ENCODE results near the gene CHPT1. TPM values are rescaled to one million over a fixed set of nuclear protein-coding genes. Genes with fewer than 3 reads are reported as not detected.

Gene CHPT1
- total and polyA plus RNA-seq, 9 donors = 22.4 to 28.8 (median 24.8) TPM

DNA sequence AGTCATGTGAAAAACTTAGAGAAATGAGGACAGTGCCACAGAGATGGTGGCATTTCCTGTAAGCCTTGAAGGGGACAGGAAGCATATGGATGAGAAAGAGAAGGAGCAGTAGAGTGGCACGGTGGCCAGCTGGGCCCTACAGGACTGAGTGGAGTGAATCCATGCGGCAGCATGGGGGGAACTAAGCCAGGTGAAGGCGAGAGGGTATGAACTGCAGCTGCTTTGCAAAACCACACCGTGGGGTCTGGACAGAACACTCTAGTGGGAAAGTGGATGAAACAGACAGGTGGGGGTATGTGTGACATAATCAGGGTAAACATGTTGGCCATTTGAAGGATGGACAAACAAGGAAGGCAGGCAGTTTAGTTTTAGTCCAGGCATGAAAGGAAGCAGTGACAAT, 52.2 kb downstream of the CHPT1 start:
- WGBS (ENCODE audit: insufficient coverage) = 92% methylated on average over 4 of the region's 4 CpGs
- Histone ChIP-seq H3K27ac (ENCODE audit: low read length) (no peak overlapping the region), H3K27me3 (ENCODE audit: control insufficient read depth, insufficient read depth, low read length) (no peaks in the 10 kb centered on the region), H3K4me1 (ENCODE audit: control insufficient read depth, insufficient read depth, low read length) (no peaks in the 10 kb centered on the region), H3K9me3 (replicated peaks; ENCODE audit: control insufficient read depth, low read depth, low read length) (no peaks in the 10 kb centered on the region), H3K4me3 (ENCODE audit: low read length) (no peak overlapping the region), H3K36me3 (ENCODE audit: control insufficient read depth, insufficient read depth, low read length) (peaks cover 28% of the 10 kb centered on the region)
- no peak for DNase-seq

DNA sequence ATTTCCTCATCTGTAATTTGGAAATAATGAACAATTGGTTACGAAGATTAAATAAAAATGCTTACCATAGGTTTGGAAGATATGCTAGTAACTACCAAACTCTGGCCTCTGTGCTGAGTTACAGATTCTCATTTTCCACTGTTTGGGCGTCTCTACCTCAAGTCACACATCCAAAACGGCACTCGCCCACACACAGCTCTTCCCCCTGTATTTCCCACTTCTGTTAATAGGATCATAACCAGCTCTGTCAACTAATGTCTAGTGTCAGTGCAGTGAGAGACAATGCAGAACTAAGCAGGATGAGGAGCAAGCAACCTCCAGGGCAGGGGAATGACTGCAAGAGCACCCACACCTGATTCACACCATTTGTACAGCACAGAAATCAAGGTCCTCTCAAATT, 52.7 kb downstream of the CHPT1 start:
- Histone ChIP-seq H3K4me1 (ENCODE audit: control insufficient read depth, insufficient read depth, low read length) (no peaks in the 10 kb centered on the region), H3K36me3 (ENCODE audit: control insufficient read depth, insufficient read depth, low read length) (peaks cover 27% of the 10 kb centered on the region), H3K9me3 (replicated peaks; ENCODE audit: control insufficient read depth, low read depth, low read length) (no peaks in the 10 kb centered on the region), H3K27ac (ENCODE audit: low read length) (no peak overlapping the region), H3K27me3 (ENCODE audit: control insufficient read depth, insufficient read depth, low read length) (no peaks in the 10 kb centered on the region), H3K4me3 (ENCODE audit: low read length) (no peak overlapping the region)
- WGBS (ENCODE audit: insufficient coverage) = 80% methylated on average over 1 of the region's 4 CpGs
- no peak for DNase-seq

DNA sequence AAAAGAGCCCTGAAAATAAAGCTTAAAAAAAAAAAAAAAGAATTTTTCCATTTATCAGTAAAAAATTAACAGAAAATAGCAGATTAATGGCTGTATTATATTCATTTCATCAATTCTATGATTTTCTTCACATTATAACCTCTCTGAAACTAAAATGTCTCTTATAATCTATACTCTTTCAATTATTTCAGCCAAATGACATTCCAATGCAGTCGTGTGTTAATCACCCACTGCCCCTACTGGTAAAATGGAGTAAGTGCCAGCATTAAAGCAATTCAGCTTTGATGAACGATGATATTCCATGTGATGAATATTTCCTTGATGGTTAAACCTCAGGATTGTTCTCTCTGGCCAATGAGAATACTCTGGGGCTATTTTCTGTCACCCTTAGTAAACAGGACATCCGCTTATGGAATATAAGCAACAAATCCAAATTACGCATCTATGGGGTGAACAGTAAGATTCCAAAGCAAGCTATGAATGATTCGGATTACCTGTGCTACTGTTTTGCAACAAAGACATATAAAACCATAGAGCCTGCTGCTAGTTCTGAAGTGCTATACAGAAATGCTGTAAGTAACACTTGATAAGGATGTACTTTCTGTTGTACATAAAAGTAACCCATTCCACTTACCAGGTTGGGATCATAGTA, 62.1 kb downstream of the CHPT1 start:
- Histone ChIP-seq H3K27me3 (ENCODE audit: control insufficient read depth, insufficient read depth, low read length) (no peaks in the 10 kb centered on the region), H3K9me3 (replicated peaks; ENCODE audit: control insufficient read depth, low read depth, low read length) (no peaks in the 10 kb centered on the region), H3K4me1 (ENCODE audit: control insufficient read depth, insufficient read depth, low read length) (no peaks in the 10 kb centered on the region), H3K4me3 (ENCODE audit: low read length) (no peak overlapping the region), H3K27ac (ENCODE audit: low read length) (no peak overlapping the region), H3K36me3 (ENCODE audit: control insufficient read depth, insufficient read depth, low read length) (peaks cover 4% of the 10 kb centered on the region)
- DNase-seq = no peak
- no CpG with 5 or more reads among the region's 5 CpGs for WGBS (ENCODE audit: insufficient coverage)

DNA sequence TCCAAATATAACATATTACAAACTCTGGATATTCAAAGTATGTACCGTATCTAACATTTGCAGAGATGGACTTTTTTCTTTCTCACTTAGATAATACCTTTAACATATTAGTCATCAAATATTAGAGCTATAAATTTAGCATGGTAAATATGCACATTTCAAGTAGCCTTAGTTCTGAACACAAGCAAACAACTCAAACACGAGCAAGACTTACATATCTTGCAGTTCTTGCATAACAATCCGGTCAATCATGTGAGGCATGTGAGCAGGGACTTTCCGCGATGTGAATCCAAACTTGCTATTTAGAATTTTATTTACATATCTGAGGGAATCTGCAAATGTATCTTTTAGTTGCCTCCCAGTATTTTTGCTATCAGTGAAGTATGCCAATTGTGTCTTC, 63.9 kb downstream of the CHPT1 start:
- no peaks in the 10 kb centered on the region for H3K9me3 ChIP-seq (replicated peaks; ENCODE audit: control insufficient read depth, low read depth, low read length)
- no peaks in the 10 kb centered on the region for H3K27me3 ChIP-seq (ENCODE audit: control insufficient read depth, insufficient read depth, low read length)
- DNase-seq = no peak
- peaks cover 8% of the 10 kb centered on the region for H3K36me3 ChIP-seq (ENCODE audit: control insufficient read depth, insufficient read depth, low read length)
- no peaks in the 10 kb centered on the region for H3K4me1 ChIP-seq (ENCODE audit: control insufficient read depth, insufficient read depth, low read length)
- H3K4me3 ChIP-seq (ENCODE audit: low read length) = no peak overlapping the region
- WGBS (ENCODE audit: insufficient coverage) = no CpG with 5 or more reads among the region's 5 CpGs
- H3K27ac ChIP-seq (ENCODE audit: low read length) = no peak overlapping the region

DNA sequence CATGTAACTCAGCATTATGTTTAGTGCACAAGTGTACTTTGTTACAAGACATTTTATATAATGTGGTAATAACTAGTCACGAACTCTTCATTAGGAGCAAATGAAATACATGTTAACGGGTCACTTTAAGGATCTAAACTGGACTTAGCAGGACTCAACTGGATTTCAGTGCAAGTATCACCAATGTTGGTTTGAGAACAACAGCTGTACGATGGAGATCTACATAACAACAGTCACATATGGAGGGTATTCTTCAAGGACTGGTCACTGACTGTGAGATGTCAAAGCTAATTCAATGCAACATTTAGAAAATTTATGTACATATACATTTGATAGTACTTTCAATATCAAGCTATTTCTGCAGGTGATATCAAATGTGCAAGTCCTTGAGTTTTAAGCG, 64.3 kb downstream of the CHPT1 start:
- no peaks in the 10 kb centered on the region for H3K9me3 ChIP-seq (replicated peaks; ENCODE audit: control insufficient read depth, low read depth, low read length)
- H3K36me3 ChIP-seq (ENCODE audit: control insufficient read depth, insufficient read depth, low read length) = peaks cover 8% of the 10 kb centered on the region
- WGBS (ENCODE audit: insufficient coverage) = 86% methylated on average over 1 of the region's 4 CpGs
- H3K4me3 ChIP-seq (ENCODE audit: low read length) = no peak overlapping the region
- H3K4me1 ChIP-seq (ENCODE audit: control insufficient read depth, insufficient read depth, low read length) = no peaks in the 10 kb centered on the region
- no peaks in the 10 kb centered on the region for H3K27me3 ChIP-seq (ENCODE audit: control insufficient read depth, insufficient read depth, low read length)
- H3K27ac ChIP-seq (ENCODE audit: low read length) = no peak overlapping the region
- no peak for DNase-seq

DNA sequence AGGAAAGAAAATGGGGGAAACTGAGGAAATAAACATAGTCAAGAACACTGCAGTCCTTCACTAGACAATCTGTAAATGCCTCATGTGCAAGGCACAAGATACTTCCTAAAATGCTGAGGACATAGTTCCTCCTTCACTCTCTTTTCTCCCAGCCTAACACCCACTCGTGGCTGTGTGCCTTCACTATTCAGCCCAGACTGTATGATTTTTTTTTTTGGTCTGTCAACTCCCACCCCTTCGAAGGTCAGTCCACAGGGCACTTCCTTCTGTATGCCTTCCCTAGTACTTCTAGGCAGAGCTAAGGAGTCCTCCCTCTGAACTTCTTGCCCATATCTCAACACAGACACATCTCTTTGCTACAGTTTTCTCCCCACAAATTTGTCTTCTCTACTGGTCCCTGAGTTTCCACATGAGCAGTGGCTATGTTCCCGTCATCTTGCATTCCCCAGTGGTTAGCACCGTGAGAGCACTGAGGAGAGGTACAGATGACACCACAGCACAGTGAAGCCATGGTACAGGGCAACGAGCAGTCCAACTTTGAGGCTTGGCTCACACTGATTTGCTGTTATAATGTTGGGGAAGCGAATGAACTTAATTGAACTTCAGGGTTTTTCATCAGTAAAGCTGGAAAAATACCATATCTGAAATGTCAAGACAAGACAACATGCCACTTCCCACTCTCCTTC, 65.9 kb downstream of the CHPT1 start:
- no peaks in the 10 kb centered on the region for H3K9me3 ChIP-seq (replicated peaks; ENCODE audit: control insufficient read depth, low read depth, low read length)
- no peaks in the 10 kb centered on the region for H3K27me3 ChIP-seq (ENCODE audit: control insufficient read depth, insufficient read depth, low read length)
- H3K27ac ChIP-seq (ENCODE audit: low read length) = no peak overlapping the region
- H3K4me3 ChIP-seq (ENCODE audit: low read length) = no peak overlapping the region
- H3K4me1 ChIP-seq (ENCODE audit: control insufficient read depth, insufficient read depth, low read length) = no peaks in the 10 kb centered on the region
- peaks cover 15% of the 10 kb centered on the region for H3K36me3 ChIP-seq (ENCODE audit: control insufficient read depth, insufficient read depth, low read length)
- WGBS (ENCODE audit: insufficient coverage) = 72% methylated on average over 5 of the region's 6 CpGs
- DNase-seq = peak; percentile 50

DNA sequence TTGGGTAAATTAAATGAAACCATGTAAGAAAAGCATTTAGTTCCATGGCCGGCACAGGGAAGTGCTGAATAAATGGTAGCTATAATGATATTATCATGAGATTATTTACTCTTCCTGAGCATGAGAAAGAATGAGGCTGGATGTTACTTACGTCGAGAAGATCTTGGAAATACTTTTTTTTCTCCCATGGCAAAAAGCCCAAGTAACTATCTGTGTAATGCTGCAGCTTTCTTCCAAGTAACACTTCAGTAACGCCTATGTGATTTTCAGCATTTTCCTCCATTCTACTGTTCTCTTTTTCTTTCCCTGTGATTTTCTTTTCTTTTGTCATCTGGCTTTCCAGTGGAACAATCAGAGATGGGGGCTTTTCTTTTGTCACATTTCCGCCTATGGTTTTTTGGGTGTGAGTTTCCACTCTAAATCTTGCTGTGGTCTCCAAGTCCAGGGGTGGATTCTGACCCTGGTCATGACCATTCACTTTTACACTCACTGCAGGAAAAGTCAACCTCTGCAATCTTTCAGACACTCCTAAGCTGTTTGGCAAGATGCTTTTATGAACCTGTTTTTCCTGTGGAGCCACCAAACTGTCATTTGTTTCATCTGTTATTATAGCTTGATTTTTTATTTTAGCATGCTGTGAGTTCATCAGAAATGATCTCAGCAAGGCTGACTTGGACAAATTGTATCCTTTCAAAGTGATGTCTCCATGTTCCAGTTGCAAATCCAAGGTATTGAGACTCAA, 66.8 kb downstream of the CHPT1 start:
- H3K4me3 ChIP-seq (ENCODE audit: low read length) = no peak overlapping the region
- H3K27ac ChIP-seq (ENCODE audit: low read length) = no peak overlapping the region
- DNase-seq = peak; percentile 61
- peaks cover 19% of the 10 kb centered on the region for H3K36me3 ChIP-seq (ENCODE audit: control insufficient read depth, insufficient read depth, low read length)
- H3K27me3 ChIP-seq (ENCODE audit: control insufficient read depth, insufficient read depth, low read length) = no peaks in the 10 kb centered on the region
- no peaks in the 10 kb centered on the region for H3K9me3 ChIP-seq (replicated peaks; ENCODE audit: control insufficient read depth, low read depth, low read length)
- no CpG with 5 or more reads among the region's 5 CpGs for WGBS (ENCODE audit: insufficient coverage)
- no peaks in the 10 kb centered on the region for H3K4me1 ChIP-seq (ENCODE audit: control insufficient read depth, insufficient read depth, low read length)

DNA sequence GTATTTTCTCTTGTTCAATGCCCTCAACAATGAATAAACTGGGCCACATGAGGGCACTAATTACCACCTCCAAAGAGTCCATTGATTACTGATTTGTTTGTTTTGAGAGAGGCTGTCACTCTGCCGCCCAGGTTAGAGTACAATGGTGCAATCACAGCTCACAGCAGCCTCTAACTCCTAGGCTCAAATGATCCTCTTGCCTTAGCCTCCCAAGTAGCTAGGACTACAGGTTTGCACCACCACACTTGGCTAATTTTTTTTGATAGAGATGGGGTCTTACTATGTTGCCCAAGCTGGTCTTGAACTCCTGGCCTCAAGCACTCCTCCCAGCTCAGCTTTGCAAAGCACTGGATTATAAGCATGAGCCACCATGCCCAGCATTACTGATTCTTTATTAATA, 70.1 kb downstream of the CHPT1 start:
- no peak for DNase-seq
- Histone ChIP-seq H3K4me3 (ENCODE audit: low read length) (no peak overlapping the region), H3K27me3 (ENCODE audit: control insufficient read depth, insufficient read depth, low read length) (no peaks in the 10 kb centered on the region), H3K36me3 (ENCODE audit: control insufficient read depth, insufficient read depth, low read length) (peaks cover 23% of the 10 kb centered on the region), H3K9me3 (replicated peaks; ENCODE audit: control insufficient read depth, low read depth, low read length) (no peaks in the 10 kb centered on the region), H3K4me1 (ENCODE audit: control insufficient read depth, insufficient read depth, low read length) (no peaks in the 10 kb centered on the region), H3K27ac (ENCODE audit: low read length) (no peak overlapping the region)
- no CpG with 5 or more reads among the region's 1 CpG for WGBS (ENCODE audit: insufficient coverage)

DNA sequence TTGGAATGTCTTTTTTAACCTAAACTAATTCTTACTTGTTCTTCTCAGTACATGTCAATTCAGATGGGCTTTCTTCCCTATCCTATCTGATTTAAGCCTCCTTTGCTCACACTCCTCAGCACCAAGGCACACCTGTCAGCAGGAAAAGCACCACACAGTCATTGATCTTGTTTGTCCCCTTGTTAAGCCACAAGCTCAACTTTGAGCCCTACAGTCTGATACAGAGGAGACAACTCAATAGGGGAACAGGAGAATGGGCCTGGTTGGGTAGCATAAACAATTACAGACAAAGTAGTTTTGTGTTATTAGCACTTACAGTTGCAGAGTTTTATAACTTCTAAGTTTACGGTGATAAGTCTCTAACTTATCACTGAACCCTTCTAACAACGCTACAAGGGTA, 71.3 kb downstream of the CHPT1 start:
- Histone ChIP-seq H3K27me3 (ENCODE audit: control insufficient read depth, insufficient read depth, low read length) (no peaks in the 10 kb centered on the region), H3K4me1 (ENCODE audit: control insufficient read depth, insufficient read depth, low read length) (no peaks in the 10 kb centered on the region), H3K4me3 (ENCODE audit: low read length) (no peak overlapping the region), H3K36me3 (ENCODE audit: control insufficient read depth, insufficient read depth, low read length) (peaks cover 23% of the 10 kb centered on the region), H3K9me3 (replicated peaks; ENCODE audit: control insufficient read depth, low read depth, low read length) (no peaks in the 10 kb centered on the region), H3K27ac (ENCODE audit: low read length) (no peak overlapping the region)
- DNase-seq = no peak
- 75% methylated on average over 1 of the region's 2 CpGs for WGBS (ENCODE audit: insufficient coverage)

DNA sequence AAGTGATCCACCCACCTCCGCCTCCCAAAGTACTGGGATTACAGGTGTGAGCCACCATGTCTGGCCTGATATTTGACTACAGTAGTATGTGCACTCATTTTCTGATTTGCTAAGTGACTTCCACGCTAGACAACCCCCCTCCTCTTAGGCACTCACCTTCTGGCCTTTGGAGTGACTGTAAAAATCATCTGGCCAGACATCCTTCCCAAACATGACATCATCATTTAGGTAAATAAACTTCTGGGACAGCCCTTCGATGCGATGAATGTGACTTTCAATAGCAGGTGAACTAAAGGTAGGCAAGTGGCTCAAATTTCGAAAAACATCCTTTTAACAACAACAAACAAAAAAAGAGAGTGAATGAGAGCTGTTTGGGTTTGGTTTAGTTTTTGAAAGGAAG, 72.4 kb downstream of the CHPT1 start:
- H3K9me3 ChIP-seq (replicated peaks; ENCODE audit: control insufficient read depth, low read depth, low read length) = no peaks in the 10 kb centered on the region
- H3K36me3 ChIP-seq (ENCODE audit: control insufficient read depth, insufficient read depth, low read length) = peaks cover 23% of the 10 kb centered on the region
- H3K4me1 ChIP-seq (ENCODE audit: control insufficient read depth, insufficient read depth, low read length) = no peaks in the 10 kb centered on the region
- DNase-seq = no peak
- 100% methylated on average over 2 of the region's 5 CpGs for WGBS (ENCODE audit: insufficient coverage)
- H3K27me3 ChIP-seq (ENCODE audit: control insufficient read depth, insufficient read depth, low read length) = no peaks in the 10 kb centered on the region
- H3K27ac ChIP-seq (ENCODE audit: low read length) = no peak overlapping the region
- H3K4me3 ChIP-seq (ENCODE audit: low read length) = no peak overlapping the region
